HG03439 (cell line): ENCODE data around the gene METTL13.

Experiments
- ATAC-seq: cut with Tn5 transposase; IDR thresholded peaks from one replicate; pipeline ENCODE4 v1.9.1; 2021; ENCODE audit warnings: mild to moderate bottlenecking, moderate library complexity; ENCODE audit not compliant: unreplicated experiment

Gene METTL13

GRCh38 chr1:171781176-171781875 is at the start of gene METTL13:
Gene METTL13 (plus strand): TSS chr1:171781660. CDS start chr1:171781968, 308 bp downstream.
- peak; percentile 99 for ATAC-seq

GRCh38 chr1:171736196-171736595 is 45.3 kb upstream of the METTL13 start:
- ATAC-seq: no peak

- ATAC-seq: no peak
Observed at GRCh38 chr1:171738911-171739310, 42.5 kb upstream of the METTL13 start.

- no peak for ATAC-seq
Observed at GRCh38 chr1:171739656-171740055, 41.8 kb upstream of the METTL13 start.

GRCh38 chr1:171740356-171740863 is 41.0 kb upstream of the METTL13 start:
- no peak for ATAC-seq

GRCh38 chr1:171740987-171741871 is 40.2 kb upstream of the METTL13 start:
- ATAC-seq: no peak

GRCh38 chr1:171741872-171742576 is 39.4 kb upstream of the METTL13 start, which contains the start of gene VAMP4:
Gene VAMP4 (minus strand): TSS chr1:171742065. CDS start chr1:171738414, 3,651 bp downstream.
- peak; percentile 95 for ATAC-seq

- peak; percentile 3 for ATAC-seq
Observed at GRCh38 chr1:171742577-171742922, 38.9 kb upstream of the METTL13 start.

GRCh38 chr1:171743081-171743870 is 38.2 kb upstream of the METTL13 start:
- no peak for ATAC-seq

- no peak for ATAC-seq
Observed at GRCh38 chr1:171744986-171745385, 36.5 kb upstream of the METTL13 start.

GRCh38 chr1:171748651-171749050 is 32.8 kb upstream of the METTL13 start:
- no peak for ATAC-seq

- no peak for ATAC-seq
Observed at GRCh38 chr1:171751221-171751620, 30.2 kb upstream of the METTL13 start.

- ATAC-seq: no peak
Observed at GRCh38 chr1:171753182-171753581, 28.3 kb upstream of the METTL13 start.

GRCh38 chr1:171753685-171754352 is 27.6 kb upstream of the METTL13 start:
- ATAC-seq: no peak

GRCh38 chr1:171754353-171754705 is 27.1 kb upstream of the METTL13 start:
- ATAC-seq: no peak

GRCh38 chr1:171754971-171755370 is 26.5 kb upstream of the METTL13 start:
- ATAC-seq: no peak

GRCh38 chr1:171756856-171757255 is 24.6 kb upstream of the METTL13 start:
- ATAC-seq: no peak

GRCh38 chr1:171758011-171758410 is 23.4 kb upstream of the METTL13 start:
- ATAC-seq: no peak

- ATAC-seq: no peak
Observed at GRCh38 chr1:171762143-171762563, 19.3 kb upstream of the METTL13 start.

GRCh38 chr1:171763764-171764163 is 17.7 kb upstream of the METTL13 start:
- ATAC-seq: no peak
